GM18511 (cell line): Measurements from ENCODE around the gene PGGHG.
"Not testable (repeated sequence)": the region's sequence is repeated elsewhere in the genome, so short reads cannot be mapped to it uniquely, and the experiment has no call there.

Source experiments
- ATAC-seq: cut with Tn5 transposase; IDR thresholded peaks from one replicate; pipeline ENCODE4 v1.9.1; 2021; ENCODE audit warnings: mild to moderate bottlenecking, moderate library complexity; ENCODE audit not compliant: unreplicated experiment

Gene PGGHG

DNA sequence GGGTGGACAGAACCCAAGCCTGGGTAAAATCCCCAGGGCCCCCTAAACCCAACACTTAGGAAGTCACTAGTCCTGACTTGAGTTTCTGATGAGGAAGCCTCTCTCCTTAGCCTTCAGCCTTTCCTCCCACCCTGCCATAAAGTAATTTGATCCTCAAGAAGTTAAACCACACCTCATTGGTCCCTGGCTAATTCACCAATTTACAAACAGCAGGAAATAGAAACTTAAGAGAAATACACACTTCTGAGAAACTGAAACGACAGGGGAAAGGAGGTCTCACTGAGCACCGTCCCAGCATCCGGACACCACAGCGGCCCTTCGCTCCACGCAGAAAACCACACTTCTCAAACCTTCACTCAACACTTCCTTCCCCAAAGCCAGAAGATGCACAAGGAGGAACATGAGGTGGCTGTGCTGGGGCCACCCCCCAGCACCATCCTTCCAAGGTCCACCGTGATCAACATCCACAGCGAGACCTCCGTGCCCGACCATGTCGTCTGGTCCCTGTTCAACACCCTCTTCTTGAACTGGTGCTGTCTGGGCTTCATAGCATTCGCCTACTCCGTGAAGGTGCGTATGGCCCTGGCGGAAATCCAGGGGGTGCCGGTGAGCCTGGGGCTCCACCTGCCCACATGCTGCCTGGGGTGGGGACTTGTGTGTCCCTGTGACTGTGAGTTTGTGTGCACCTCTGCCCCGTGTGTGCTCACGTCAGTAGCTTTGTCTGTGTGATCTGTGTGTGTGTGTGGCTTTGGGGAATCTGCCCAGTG lies 25.0 kb downstream of the PGGHG start, which contains the start of gene IFITM1:
IFITM1 (plus strand) TSS at position 254 of the 767 bp plus-strand sequence; CDS start at position 385, 131 bp downstream.
- ATAC-seq, result peak; percentile 40

GRCh38 chr11:314554-314875 lies 25.6 kb downstream of the PGGHG start:
- ATAC-seq, result not testable (repeated sequence)

GRCh38 chr11:315051-315481 lies 26.1 kb downstream of the PGGHG start:
- no peak for ATAC-seq

- ATAC-seq, result no peak
Measured at GRCh38 chr11:315516-315994, 26.6 kb downstream of the PGGHG start.

GRCh38 chr11:316031-316701 lies 27.2 kb downstream of the PGGHG start:
- ATAC-seq, result no peak

DNA sequence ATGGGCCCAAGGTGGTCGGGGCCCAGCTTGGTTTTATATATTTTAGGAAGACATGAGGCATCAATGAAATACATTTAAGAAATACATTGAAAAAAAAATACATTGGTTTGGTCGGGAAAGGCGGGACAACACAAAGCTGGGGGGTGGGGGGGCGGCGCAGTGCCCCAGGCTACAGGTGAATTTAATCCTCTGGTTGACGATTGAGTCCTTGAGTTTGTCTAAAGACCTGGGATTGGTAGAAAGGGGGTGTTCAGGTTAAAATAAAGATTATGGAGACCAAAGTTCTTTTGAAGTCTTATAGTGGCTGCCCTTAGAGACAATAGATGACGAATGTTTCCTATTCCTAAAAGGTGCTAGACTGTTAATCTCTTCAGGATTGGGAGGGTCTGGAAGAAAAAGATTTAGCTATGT lies 28.0 kb downstream of the PGGHG start:
- no peak for ATAC-seq

DNA sequence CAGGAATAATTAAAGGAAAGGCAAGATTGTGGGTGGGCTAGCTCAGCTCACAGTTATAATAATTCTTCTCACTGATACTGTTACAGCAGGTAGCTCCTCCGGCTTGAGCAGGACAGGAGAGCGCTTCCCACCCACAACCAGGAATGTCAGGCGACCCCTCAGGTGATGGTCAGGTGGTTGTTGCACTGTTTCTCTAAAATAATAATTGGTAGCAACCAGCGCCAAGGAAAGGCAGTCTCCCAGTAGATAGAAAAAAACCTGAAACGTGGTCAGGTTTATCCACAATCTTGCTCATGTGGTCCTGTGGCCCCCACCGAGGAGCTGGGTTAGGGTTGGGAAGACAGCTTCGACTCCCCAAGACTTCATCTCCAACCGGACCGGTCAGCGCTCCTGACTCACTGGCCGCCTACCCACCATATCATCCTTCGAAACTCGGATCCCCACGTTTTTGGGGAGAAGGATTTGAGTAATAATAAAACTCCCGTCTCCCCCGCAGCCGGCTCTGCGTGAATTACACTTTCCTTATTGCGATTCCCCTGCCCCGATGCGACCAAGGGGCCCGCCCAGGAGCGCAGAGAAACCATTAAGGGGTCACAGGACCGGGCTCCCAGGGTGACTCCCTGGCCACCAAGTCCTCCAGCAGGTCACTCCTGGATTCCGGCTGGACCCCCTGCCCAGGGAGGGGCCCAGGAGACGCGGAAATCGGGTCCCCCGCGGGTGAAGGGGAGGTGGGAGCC lies 28.9 kb downstream of the PGGHG start:
- ATAC-seq, result not testable (repeated sequence)

GRCh38 chr11:318405-319120 lies 29.6 kb downstream of the PGGHG start:
- peak; percentile 47 for ATAC-seq

GRCh38 chr11:319121-319887 lies 30.4 kb downstream of the PGGHG start:
- peak; percentile 24 for ATAC-seq

- ATAC-seq, result not testable (repeated sequence)
Measured at GRCh38 chr11:319888-320273, 31.0 kb downstream of the PGGHG start.

DNA sequence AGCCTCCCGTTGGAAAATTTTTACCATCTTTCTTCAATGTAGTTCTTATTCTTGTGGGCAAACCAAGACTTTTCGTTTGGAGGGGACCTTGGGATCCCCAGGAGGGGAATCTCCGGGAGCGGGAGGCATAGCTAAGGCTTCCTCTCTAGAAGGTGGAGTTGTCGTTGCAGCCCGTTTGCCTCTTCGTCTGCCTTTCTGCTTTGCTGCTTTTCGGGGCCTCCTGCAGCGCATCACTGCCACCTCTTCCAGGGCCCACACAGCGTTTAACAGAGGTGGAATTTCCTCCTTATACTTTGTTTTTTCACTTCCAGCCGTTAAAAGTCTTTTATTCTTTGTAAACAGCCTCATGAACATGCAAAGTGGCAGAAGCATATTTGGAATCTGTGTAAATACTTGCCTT lies 35.2 kb downstream of the PGGHG start:
- no peak for ATAC-seq

DNA sequence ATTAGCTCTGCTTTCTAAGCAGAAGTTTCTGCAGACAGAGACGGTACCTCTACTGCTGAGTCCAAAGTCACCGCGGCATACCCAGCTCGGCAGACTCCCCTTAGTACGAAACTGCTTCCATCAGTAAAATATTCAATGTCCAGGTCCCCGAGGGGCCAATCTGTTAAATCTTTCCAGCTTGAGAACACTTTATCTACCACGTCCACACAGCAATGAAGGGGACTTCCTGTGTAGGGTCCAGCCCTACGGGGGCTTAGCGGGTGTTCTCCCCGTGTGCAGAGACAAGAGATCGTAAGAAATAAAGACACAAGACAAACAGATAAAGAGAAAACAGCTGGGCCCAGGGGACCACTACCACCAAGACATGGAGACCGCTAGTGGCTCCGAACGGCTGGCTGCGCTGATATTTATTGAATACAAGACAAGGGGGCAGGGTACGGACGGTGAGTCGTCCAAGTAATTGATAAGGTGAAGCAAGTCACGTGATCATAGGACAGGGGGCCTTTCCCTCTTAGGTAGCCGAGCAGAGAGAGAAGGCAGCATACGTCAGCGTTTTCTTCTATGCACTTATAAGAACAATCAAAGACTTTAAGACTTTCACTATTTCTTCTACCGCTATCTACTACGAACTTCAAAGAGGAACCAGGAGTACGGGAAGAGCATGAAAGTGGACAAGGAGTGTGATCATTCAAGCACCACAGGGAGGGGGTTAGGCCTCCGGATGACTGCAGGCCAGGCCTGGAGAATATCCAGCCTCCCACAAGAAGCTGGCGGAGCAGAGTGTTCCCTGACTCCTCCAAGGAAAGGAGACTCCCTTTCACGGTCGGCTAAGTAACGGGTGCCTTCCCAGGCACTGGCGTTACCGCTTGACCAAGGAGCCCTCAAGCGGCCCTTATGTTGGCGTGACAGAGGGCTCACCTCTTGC lies 35.9 kb downstream of the PGGHG start:
- ATAC-seq, result not testable (repeated sequence)

DNA sequence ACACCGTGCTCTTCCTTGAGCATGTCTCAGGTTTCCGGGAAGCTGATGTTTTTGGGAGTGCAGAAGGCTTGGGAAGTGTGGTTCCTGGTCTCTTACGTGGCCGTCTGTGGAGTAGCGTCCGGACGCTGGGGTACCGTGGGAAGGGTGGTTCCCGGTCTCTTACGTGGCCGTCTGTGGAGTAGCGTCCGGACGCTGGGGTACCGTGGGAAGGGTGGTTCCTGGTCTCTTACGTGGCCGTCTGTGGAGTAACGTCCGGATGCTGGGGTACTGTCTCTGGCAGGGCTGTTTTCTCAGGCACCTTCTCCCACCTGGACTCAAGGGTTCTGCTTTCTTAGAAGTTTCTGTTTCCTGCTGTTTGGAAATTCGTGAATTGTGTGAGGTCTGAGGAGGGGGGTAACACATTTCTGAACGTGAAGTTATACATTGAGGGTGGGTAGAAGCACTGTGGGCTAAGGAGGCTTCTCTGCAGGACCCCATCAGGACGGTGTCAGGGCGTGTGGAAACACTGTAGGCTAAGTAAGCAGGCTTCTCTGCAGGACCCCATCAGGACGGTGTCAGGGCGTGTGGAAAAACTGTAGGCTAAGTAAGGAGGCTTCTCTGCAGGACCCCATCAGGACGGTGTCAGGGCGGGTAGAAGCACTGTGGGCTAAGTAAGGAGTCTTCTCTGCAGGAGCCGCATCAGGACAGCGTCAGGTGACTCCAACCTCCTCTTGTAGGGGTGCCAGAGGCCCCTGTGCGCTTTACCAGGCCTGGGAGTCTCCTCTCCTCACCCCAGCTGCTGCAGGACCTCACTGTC lies 37.1 kb downstream of the PGGHG start:
- ATAC-seq, result no peak

- ATAC-seq, result no peak
Measured at GRCh38 chr11:326592-326841, 37.6 kb downstream of the PGGHG start.

DNA sequence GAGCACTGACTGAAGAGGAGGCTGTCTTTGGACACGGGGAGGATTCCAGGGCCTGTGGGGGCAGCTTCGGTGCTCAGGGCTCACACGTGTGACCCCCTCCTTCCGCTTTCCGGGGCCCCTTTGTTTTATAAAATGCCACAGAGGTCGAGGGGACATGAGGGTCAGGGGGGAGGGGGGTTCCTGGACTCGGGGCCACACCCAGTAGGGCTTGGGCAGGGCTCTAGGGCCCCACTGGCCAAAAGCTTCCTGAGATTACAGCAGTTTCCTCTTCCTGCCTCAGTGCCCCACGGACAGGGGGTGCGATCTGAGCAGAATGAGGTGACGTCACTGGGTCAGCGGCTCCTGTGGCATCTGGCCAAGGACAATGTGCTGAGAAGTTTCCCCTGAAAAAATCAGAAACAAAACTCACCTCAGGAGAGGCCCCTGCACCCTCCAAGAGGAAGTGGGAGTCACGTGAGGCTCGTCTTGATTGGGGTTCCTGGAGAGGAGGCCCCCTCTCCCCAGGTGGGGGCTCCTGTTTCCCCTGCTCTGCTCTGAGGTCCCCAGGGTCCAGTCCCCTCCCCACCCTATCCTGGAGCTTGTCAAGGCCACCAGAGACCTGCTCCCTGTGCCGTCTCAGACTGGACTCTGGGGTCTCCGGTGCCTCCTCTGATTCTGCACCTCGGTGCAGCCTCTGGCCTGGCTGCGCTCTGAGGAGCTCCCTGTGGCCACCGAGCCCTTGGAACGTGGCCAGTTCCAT lies 38.1 kb downstream of the PGGHG start:
- ATAC-seq, result peak; percentile 80

DNA sequence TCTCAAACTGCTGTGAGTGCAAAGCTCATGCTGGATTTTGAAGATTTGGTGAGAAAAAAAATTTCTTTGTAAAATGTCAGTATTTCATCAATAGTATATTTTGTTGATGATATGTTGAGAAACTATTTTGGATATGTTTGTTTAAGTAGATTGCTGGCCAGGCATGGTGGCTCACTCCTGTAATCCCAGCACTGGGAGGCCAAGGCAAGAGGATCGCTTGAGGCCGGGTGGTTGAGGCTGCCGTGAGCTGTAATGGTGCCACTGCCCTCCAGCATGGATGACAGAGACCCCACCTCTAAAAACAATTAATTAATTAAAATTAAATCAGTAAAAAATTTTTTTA lies 38.6 kb downstream of the PGGHG start:
- no peak for ATAC-seq

DNA sequence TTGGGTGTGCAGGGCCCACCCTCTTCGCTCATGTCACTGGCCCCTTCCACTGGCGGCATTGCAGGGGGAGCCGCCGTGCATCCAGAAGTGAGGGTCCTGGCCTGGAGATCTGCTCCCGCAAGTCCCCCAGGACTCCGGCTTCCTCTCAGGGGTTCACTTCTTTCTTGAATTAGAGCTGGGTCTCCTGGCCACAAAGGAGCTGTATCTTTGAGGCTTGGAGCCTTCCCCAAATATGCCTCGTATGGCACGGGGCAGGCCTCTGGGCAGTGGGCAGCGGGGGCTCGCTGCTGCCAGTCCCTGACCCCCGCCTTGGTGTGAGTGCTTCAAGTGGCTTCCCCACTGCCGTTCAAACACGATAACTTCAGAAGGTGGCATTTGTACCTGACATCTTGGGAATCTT lies 39.1 kb downstream of the PGGHG start:
- no peak for ATAC-seq

GRCh38 chr11:328516-329100 lies 39.7 kb downstream of the PGGHG start:
- not testable (repeated sequence) for ATAC-seq
